Esophagus (tissue), 2 donors: ENCODE data around the gene VAV1. TPM values are rescaled to one million over a fixed set of nuclear protein-coding genes. Genes with fewer than 3 reads are reported as not detected.

ENCODE experiments used
- H3K27ac ChIP-seq, 2 donors: one replicate each; pipeline ENCODE4 v1.5.1; 2013; ENCODE audit warnings: low read depth in 2 of 2, mild to moderate bottlenecking in 2 of 2, inconsistent platforms in 1 of 2, low read length in 1 of 2, moderate library complexity in 1 of 2
- H3K27me3 ChIP-seq, 2 donors: one replicate each; pipeline ENCODE4 v1.6.1; 2013; ENCODE audit warnings: low read length in 2 of 2, control low read depth in 1 of 2, mild to moderate bottlenecking in 1 of 2; ENCODE audit not compliant: insufficient read depth in 2 of 2, control insufficient read depth in 1 of 2
- H3K36me3 ChIP-seq, 2 donors: one replicate each; pipeline ENCODE4 v1.6.1; 2013; ENCODE audit warnings: low read length in 1 of 2; ENCODE audit not compliant: control insufficient read depth in 2 of 2, insufficient read depth in 2 of 2
- H3K4me1 ChIP-seq, 2 donors: one replicate each; pipeline ENCODE4 v1.6.1; 2013; ENCODE audit warnings: low read length in 1 of 2; ENCODE audit not compliant: control insufficient read depth in 2 of 2, insufficient read depth in 2 of 2
- H3K4me3 ChIP-seq, 2 donors: one replicate each; pipeline ENCODE4 v1.5.1; 2013; ENCODE audit warnings: low read length in 2 of 2, mild to moderate bottlenecking in 2 of 2, low read depth in 1 of 2, moderate library complexity in 1 of 2
- H3K9me3 ChIP-seq, 2 donors: one replicate each; pipeline ENCODE4 v1.6.1; 2013; ENCODE audit warnings: mild to moderate bottlenecking in 2 of 2, low read depth in 1 of 2, low read length in 1 of 2, moderate library complexity in 1 of 2; ENCODE audit not compliant: control insufficient read depth in 2 of 2, insufficient read depth in 1 of 2
- WGBS, 2 donors: extraction: QIAGEN DNeasy Blood & Tissue Kit; methylation state at CpG; one replicate each; pipeline ENCODE4 v1.1.7; 2013; 5-methylcytosine and 5-hydroxymethylcytosine counted together
- polyA plus RNA-seq, 2 donors: library from polyadenylated mRNA; stranded (reverse); fragments of 200-250 nt; gene quantifications; one replicate each; pipeline ENCODE4 v1.2.3, GENCODE V29; 2013
- donor health status: healthy with polysubstance abuse.
- donor health status: Bipolar disorder and iron deficiency.

The VAV1 gene
- polyA plus RNA-seq, 2 donors = 1.3 to 8.4 TPM

GRCh38 chr19:6807291-6807690 lies 34.8 kb downstream of the VAV1 start:
- Histone ChIP-seq H3K27me3 (no peaks in the 10 kb centered on the region), H3K4me1 (no peaks in the 10 kb centered on the region), H3K4me3 (no peak overlapping the region), H3K9me3 (no peaks in the 10 kb centered on the region), H3K27ac (no peak overlapping the region), H3K36me3 (no peaks in the 10 kb centered on the region)
- WGBS, 2 donors = 90 to 92% methylated on average over 5 of the region's 5 CpGs

GRCh38 chr19:6808494-6808893 lies 36.0 kb downstream of the VAV1 start:
- Histone ChIP-seq H3K4me3 (no peak overlapping the region), H3K27ac (no peak overlapping the region), H3K4me1 (no peaks in the 10 kb centered on the region), H3K9me3 (no peaks in the 10 kb centered on the region), H3K36me3 (no peaks in the 10 kb centered on the region), H3K27me3 (no peaks in the 10 kb centered on the region)
- 94 to 100% methylated on average over 1 of the region's 1 CpG for WGBS, 2 donors

GRCh38 chr19:6809262-6809661 lies 36.8 kb downstream of the VAV1 start:
- Histone ChIP-seq H3K27me3 (no peaks in the 10 kb centered on the region), H3K27ac (no peak overlapping the region), H3K4me3 (no peak overlapping the region), H3K9me3 (no peaks in the 10 kb centered on the region), H3K36me3 (no peaks in the 10 kb centered on the region), H3K4me1 (no peaks in the 10 kb centered on the region)
- 72 to 76% methylated on average over 4 of the region's 4 CpGs for WGBS, 2 donors

GRCh38 chr19:6811378-6811777 lies 38.9 kb downstream of the VAV1 start:
- no peak overlapping the region for H3K27ac ChIP-seq
- H3K36me3 ChIP-seq = no peaks in the 10 kb centered on the region
- H3K4me1 ChIP-seq = no peaks in the 10 kb centered on the region
- WGBS, 2 donors = 70 to 78% methylated on average over 3 of the region's 3 CpGs
- no peak overlapping the region for H3K4me3 ChIP-seq
- H3K27me3 ChIP-seq = no peaks in the 10 kb centered on the region
- H3K9me3 ChIP-seq = no peaks in the 10 kb centered on the region

DNA sequence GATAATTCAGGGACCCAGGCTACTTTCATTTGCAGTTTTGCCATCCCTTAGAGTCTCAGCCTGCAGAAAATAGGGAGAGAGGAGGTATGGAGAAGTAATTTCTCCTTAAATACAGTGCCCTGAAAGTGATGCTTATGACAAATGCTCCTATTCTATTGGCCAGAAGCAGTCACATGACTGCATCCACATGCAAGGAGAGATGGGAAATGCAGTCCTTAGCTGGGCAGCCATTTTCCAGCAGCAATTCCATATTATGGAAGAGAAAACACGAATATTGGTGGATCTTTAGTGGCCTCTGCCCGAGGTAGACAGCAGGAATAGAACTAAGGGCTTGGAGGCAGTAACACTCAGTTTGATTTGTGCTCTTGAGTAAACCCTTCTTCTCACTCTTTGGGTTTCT lies 39.4 kb downstream of the VAV1 start:
- Histone ChIP-seq H3K4me3 (no peak overlapping the region), H3K27ac (no peak overlapping the region), H3K4me1 (no peaks in the 10 kb centered on the region), H3K27me3 (no peaks in the 10 kb centered on the region), H3K9me3 (no peaks in the 10 kb centered on the region), H3K36me3 (no peaks in the 10 kb centered on the region)
- 39 to 43% methylated on average over 2 of the region's 2 CpGs for WGBS, 2 donors

GRCh38 chr19:6812612-6813011 lies 40.1 kb downstream of the VAV1 start:
- no peak overlapping the region for H3K4me3 ChIP-seq
- H3K4me1 ChIP-seq = no peaks in the 10 kb centered on the region
- no peaks in the 10 kb centered on the region for H3K9me3 ChIP-seq
- no peak overlapping the region for H3K27ac ChIP-seq
- H3K27me3 ChIP-seq = no peaks in the 10 kb centered on the region
- WGBS, 2 donors = 88 to 92% methylated on average over 2 of the region's 2 CpGs
- H3K36me3 ChIP-seq = no peaks in the 10 kb centered on the region

- Histone ChIP-seq H3K9me3 (no peaks in the 10 kb centered on the region), H3K4me1 (no peaks in the 10 kb centered on the region), H3K36me3 (no peaks in the 10 kb centered on the region), H3K27me3 (no peaks in the 10 kb centered on the region), H3K27ac (no peak overlapping the region), H3K4me3 (no peak overlapping the region)
- 80 to 90% methylated on average over 4 of the region's 4 CpGs for WGBS, 2 donors
Measured at GRCh38 chr19:6813659-6814058, 41.2 kb downstream of the VAV1 start.

DNA sequence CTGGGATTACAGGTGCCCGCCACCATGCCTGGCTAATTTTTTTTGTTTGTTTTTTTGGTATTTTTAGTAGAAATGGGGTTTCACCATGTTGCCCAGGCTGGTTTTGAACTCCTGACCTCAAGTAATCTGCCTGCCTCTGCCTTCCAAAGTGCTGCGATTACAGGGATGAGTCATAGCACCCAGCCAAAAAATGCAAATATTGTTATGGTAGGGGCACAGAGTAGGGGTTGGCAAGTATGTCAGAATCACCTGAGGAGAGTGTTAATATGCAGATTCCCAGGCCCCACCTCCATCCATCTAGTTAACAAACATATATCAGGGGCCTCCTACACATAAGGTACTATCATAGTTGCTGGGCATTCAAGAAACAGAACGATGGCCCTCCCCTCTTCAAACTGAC lies 44.7 kb downstream of the VAV1 start:
- Histone ChIP-seq H3K4me1 (no peaks in the 10 kb centered on the region), H3K36me3 (no peaks in the 10 kb centered on the region), H3K9me3 (peaks cover 0 to 14% of the 10 kb centered on the region in 2 donors), H3K27me3 (no peaks in the 10 kb centered on the region), H3K27ac (no peak overlapping the region), H3K4me3 (no peak overlapping the region)
- 69 to 70% methylated on average over 3 of the region's 3 CpGs for WGBS, 2 donors

GRCh38 chr19:6818246-6818645 lies 45.7 kb downstream of the VAV1 start:
- no peak overlapping the region for H3K27ac ChIP-seq
- H3K4me3 ChIP-seq = no peak overlapping the region
- peaks cover 0 to 14% of the 10 kb centered on the region in 2 donors for H3K9me3 ChIP-seq
- H3K27me3 ChIP-seq = no peaks in the 10 kb centered on the region
- WGBS, 2 donors = 76 to 78% methylated on average over 4 of the region's 4 CpGs
- no peaks in the 10 kb centered on the region for H3K4me1 ChIP-seq
- H3K36me3 ChIP-seq = no peaks in the 10 kb centered on the region

- H3K9me3 ChIP-seq = peaks cover 0 to 14% of the 10 kb centered on the region in 2 donors
- WGBS, 2 donors = 71 to 83% methylated on average over 2 of the region's 2 CpGs
- H3K27ac ChIP-seq = no peak overlapping the region
- H3K27me3 ChIP-seq = no peaks in the 10 kb centered on the region
- H3K36me3 ChIP-seq = no peaks in the 10 kb centered on the region
- no peaks in the 10 kb centered on the region for H3K4me1 ChIP-seq
- H3K4me3 ChIP-seq = no peak overlapping the region
Measured at GRCh38 chr19:6819323-6819722, 46.8 kb downstream of the VAV1 start.
